ENCODE measurements around the gene WASHC2A.
"Not testable (repeated sequence)": the region's sequence is repeated elsewhere in the genome, so short reads cannot be mapped to it uniquely, and the experiment has no call there.

- not testable (repeated sequence) for TF ChIP-seq POLR2A, POLR2AphosphoS5 (IDR thresholded peaks at IDR 0.05)
These were observed 34.5 kb downstream of the WASHC2A start for GRCh38 chr10:50102267-50102666.
